HG02970 (cell line): Measurements from ENCODE around the gene GDI2.
"Not testable (repeated sequence)": the region's sequence is repeated elsewhere in the genome, so short reads cannot be mapped to it uniquely, and the experiment has no call there.

Experiments used
- ATAC-seq: cut with Tn5 transposase; IDR thresholded peaks from one replicate; pipeline ENCODE4 v1.9.1; 2021; ENCODE audit warnings: mild to moderate bottlenecking, moderate library complexity, moderate number of reproducible peaks; ENCODE audit not compliant: unreplicated experiment, low FRiP score

The GDI2 gene

DNA sequence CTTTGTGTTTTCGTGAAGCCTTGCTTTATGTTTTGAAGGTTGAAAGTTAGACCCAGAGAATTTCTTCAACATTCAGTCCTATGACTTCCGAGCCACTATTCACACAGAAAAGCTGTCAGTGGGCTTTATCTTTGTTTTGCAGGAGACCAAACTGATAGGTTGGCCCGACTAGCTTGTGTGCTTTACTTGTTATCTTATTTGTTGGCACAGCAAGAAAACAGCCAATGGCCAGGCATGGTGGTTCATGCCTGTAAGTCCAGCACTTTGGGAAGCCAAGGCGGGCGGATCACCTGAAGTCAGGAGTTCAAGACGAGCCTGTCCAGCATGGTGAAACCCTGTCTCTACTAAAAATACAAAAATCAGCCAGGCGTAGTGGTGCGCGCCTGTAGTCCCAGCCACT lies 16.0 kb upstream of the GDI2 start:
- ATAC-seq: no peak

DNA sequence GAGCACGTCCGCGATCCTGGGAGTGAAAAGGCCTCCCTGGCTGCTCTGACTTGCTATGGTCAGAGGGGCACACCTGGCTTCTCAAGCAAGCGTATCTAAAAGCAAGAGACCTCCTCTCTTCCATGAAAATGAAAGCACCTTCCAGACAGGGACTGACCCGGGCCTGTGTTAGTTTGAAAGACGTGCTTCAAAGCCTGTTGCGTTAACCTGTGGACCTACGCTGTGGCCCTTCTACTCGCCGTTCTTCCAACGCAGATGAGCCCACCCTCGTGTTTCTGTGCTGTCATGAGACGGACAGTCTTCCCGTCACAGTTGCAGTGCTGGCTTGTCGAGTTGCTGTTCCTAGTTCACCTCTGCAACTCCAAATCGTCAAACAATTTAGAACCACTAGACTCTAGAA lies 15.5 kb upstream of the GDI2 start:
- no peak for ATAC-seq

DNA sequence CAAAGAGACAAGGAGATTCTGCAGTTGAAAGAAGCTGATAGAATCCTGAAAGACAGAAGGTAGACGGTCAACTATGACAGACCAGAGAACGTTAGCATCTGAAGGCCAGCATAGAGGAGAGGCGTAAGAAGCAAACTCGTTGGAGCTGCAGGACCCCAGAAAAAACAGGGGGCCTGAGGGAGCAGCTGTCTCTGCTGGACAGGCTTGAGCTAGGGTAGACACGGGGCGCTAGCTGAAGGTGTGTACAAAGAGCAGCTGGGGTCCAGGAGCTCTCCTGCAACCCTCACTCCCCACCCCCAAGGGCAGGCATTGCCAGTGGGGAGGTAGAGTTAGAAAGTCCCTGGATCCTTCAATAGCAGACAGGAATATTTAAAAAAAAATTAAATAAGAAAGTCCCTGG lies 14.6 kb upstream of the GDI2 start:
- no peak for ATAC-seq

DNA sequence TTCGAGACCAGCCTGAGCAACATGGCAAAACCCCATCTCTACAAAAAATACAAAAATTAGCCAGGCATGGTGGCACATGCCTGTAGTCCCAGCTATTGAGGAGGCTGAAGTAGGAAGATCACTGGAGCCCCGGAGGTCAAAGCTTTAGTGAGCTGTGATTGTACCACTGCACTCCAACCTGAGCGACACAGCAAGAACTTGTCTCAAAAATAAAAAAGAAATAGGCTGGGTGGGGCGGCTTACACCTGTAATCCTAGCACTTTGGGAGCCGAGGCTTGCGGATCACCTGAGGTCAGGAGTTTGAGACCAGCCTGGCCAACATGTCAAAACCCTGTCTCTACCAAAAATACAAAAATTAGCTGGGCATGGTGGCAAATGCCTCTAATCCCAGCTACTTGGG lies 13.3 kb upstream of the GDI2 start:
- ATAC-seq: not testable (repeated sequence)

DNA sequence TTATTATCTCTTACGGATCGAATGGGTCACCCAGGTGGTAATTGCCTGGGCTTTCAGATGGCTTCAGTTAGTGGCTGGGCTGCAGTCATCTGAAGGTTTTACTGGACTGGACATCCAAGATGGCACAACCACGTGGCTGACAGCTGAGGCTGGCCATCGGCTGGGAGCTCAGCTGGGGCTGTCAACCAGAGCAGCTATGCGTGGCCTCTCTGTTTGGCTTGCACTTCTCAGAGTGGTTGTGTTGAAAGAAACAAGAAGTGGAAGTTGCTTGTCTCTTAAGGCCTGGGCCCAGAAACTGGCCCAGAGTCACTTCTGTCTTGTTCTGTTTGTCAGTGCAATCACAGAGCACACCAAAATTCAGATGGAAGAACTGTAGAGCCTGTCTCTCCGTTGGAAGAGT lies 5.7 kb upstream of the GDI2 start:
- ATAC-seq: no peak

DNA sequence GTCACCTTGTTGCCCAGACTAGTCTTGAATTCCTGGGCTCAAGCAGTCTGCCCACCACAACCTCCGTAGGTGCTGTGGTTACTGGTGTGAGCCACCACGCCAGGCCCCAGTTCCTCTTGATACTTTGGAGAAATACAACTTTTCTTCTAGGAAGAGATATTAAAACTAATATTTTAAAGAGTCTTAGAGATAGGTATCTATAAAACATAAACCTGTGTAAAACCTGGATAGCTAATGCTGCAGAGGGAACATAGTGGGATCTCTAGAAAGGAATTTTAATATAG lies 4.8 kb upstream of the GDI2 start:
- no peak for ATAC-seq

DNA sequence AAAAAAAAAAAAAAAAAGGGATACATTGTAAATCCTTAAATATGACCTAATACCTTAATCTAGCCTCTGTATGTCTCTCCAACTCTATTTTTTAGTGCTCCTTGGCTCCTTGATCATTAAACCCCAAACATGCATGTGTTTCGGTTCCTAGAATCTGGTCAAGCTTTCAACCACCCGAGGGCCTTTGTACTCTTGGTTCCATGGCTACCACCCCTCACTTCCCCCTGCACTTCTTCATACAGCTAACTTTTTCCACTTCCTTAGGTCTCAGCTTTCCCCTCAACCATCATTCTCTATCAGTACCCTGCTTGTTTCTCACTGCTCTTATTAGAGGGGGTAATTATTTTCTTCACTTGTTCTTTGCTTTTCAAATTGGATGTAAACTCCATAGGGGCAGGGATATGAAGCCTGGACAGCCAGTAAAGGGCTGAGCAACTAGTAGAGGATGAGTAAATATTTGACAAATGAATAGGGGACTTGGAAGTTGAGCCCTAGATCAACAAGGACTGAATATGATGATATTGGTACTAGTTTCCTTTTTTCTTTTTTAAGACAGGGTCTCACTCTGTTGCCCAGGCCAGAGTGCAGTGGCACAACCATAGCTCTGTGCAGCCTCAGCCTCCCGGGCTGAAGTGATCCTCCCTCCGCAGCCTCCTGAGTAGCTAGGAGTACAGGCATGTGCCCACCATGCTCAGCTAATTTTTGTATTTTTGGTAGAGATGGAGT lies 4.3 kb upstream of the GDI2 start:
- no peak for ATAC-seq

GRCh38 chr10:5816170-5816569 lies 2.9 kb upstream of the GDI2 start:
- ATAC-seq: no peak

GRCh38 chr10:5814110-5815107 lies 1.2 kb upstream of the GDI2 start:
- no peak for ATAC-seq

DNA sequence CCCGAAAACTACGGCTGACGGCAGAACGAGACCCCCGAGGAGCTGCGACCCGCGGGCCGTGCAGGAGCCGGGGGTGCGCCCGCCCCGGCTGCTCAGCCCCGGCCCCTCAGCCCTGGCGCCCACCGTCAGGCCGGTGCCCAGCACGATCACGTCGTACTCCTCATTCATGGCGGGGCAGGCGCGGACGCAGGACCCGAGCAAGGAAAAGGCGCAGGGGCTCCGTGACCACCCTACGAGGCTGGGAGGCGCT lies 218 bp downstream of the GDI2 start:
- peak; percentile 27 for ATAC-seq

DNA sequence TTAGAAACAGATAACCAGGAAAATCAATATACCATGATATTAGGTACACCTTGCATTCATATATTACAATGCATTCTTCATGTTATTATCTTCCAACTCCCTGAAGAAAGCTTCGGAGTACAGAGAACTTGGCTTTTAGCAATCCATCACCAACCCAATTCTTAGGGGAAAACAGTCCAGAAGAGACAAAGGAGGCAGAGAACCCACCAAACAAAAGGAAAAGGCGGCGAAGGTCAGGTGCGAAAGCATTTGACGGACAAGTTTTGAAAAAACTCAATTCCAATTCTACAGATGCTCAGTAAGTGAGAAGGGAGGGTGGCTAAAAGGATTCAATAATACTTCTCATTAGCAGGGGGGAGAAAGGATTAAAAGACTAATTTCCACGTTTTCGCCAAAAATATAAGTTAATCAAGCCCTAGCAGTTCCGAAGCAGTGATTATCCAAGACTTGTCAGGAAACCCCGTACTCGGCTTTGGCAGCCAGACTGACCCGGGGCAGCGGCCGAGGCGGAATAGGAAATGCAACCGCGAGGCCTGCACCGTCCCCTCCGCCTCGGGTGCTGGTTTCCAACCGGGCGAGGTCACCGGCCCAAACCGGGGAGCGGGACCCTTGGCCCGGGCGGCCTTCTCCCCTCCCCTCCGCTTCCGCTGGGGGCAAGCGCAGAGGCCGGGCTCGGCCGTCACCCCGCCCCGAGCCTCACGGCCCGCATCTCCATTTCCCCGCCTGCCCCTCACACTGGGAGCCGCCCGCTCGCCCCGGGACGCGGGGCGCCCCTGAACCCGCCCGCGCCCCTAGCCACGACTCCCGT lies 747 bp downstream of the GDI2 start:
- peak; percentile 18 for ATAC-seq

- no peak for ATAC-seq
These were observed 1.8 kb downstream of the GDI2 start for GRCh38 chr10:5811387-5811821.

GRCh38 chr10:5810225-5810624 lies 3.0 kb downstream of the GDI2 start:
- no peak for ATAC-seq

- no peak for ATAC-seq
These were observed 3.6 kb downstream of the GDI2 start for GRCh38 chr10:5809527-5810154.

DNA sequence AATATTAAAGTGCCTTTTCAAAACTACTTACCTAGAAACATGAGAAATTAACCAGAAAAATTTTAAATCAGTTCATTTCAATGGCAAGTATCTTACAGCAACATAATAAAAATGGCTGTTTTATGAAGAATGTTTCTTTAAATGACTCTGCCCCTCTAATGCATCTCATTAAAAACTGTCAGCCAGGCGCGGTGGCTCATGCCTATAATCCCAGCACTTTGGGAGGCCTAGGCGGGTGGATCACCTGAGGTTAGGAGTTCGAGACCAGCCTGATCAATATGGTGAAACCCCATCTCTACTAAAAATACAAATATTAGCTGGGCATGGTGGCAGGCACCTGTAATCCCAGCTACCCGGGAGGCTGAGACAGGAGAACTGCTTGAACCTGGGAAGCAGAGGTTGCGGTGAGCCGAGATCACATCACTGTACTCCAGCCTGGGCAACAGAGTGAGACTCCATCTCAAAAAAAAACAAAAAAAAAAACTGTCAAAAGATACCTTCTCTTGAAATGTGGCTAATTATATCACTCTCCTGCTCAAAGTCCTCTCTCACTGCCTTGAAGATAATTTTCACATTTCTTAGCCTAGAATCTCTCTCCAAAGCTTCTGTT lies 4.3 kb downstream of the GDI2 start:
- not testable (repeated sequence) for ATAC-seq

GRCh38 chr10:5806745-5807144 lies 6.5 kb downstream of the GDI2 start:
- no peak for ATAC-seq

GRCh38 chr10:5805711-5806110 lies 7.5 kb downstream of the GDI2 start:
- ATAC-seq: no peak

DNA sequence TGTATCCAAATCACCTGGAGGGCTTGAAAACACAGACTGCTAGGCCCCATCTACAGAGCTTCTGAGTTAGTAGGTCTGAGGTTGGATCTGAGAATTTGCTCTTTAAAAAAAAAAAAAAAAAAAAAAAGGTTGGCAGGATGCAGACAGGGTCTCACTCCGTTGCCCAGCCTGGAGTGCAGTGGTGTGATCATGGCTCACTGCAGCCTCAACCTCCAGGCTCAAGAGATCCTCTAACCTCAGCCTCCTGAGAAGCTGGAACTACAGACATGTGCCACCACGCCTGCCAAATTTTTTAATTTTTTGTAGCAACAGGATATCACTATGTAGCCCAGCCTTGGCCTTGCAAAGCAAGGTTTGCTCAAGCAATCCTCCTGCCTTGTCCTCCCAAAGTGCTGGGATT lies 8.0 kb downstream of the GDI2 start:
- no peak for ATAC-seq

GRCh38 chr10:5804386-5804785 lies 8.8 kb downstream of the GDI2 start:
- ATAC-seq: no peak

DNA sequence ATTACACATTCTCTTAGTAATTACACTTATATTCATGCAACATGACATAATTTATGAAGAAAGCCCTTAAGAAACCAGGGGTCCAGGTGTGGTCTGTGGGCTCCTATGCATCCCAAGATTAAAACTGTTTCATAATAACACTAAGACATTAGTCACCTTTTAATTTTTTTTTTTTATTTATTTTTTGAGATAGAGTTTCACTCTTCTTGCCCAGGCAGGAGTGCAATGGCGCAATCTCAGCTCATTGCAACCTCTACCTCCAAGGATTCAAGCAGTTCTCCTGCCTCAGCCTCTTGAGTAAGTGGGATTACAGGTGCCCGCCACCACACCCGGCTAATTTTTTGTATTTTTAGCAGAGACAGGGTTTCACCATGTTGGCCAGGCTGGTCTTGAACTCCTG lies 12.5 kb downstream of the GDI2 start:
- ATAC-seq: no peak
